Limb (tissue), 2 donors: ENCODE measurements around the gene SEMA7A.

Experiments used
- DNase-seq, 2 donors: peaks; one replicate each; pipeline ENCODE4 v3.0.0-alpha.2; 2016; ENCODE audit errors: extremely low spot score in 2 of 2

The SEMA7A gene

DNA sequence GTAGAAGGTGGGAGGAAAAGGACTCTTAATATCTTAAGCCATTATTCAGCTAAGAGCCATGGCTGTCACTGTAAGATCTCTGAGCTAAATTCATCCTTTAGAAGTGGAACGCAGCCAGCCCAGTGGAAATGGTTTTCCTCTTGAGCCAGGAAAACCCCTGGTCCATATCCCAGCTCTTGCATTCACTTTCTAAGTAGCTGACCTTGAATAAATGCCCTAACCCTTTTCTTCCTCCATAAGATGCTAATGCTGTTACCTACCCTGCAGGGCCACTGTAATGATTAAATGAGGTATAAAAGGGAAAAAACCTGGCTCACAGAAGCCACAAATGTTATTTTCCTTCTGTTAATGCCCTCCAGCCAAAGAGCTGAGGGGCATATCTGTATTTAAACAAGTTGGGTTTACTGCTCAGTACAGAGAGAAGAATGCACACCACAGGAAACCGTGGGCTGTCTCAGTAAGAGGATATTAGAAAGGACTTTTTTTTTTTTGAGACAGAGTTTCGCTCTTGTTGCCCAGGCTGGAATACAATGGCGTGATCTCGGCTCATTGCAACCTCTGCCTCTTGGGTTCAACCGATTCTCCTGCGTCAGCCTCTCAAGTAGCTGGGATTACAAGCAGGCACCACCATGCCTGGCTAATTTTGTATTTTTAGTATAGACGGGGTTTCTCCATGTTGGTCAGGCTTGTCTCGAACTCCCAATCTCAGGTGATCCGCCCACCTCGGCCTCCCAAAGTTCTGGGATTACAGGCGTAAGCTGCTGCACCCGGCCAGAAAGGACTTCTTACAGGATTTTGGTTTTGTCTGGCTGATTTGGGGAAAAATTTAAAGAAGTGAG lies 20.4 kb upstream of the SEMA7A start:
- no peak for DNase-seq

GRCh38 chr15:74451861-74452835 lies 18.4 kb upstream of the SEMA7A start:
- no peak for DNase-seq

GRCh38 chr15:74451322-74451721 lies 17.6 kb upstream of the SEMA7A start:
- DNase-seq = no peak

DNA sequence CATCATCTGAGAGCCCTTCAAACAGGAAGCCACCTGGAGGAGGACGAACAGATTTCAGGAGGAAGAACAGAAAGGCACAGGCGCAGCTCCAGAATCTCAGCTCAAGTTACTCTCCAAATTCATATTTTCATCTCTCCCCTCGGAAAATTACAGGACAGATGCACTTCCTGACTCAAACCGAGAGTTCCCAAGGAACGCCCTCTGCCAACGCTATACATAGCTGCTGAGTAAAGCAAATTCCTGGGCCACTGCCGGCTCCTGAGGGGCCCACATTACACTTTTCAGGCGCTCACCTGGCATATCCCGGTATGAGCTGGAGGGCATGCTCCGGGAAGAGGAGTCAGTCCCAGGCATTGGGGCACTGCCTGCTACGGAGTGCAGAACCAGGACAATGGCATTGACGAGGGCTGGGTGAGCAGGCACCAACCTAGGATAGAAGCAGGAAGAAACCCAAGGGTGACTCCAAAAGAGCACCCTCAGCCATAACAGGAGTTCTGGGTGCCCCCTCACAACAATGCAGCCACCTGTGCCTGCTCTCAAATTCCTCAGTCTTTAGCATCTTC lies 16.0 kb upstream of the SEMA7A start:
- DNase-seq = no peak

DNA sequence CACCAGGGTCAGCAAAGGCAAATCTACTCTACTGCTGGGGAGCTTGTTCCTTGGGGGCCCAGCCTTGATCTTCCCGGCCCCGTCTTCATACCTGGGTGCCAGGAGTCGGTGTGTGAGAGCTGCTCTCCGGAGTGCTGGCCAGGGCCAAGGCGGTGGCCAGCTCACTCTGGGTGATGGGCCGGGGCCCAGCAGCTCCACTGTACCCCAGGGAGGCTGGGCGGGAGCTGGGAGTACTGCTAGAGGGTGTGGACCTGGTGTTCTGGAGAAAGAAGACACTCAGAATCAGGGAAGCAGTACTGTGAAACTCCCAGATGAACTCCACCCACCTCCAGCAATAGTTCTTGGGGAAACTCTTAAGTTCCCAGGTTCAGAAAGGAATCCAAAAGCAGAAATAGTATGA lies 15.3 kb upstream of the SEMA7A start:
- no peak for DNase-seq

GRCh38 chr15:74445816-74446763 lies 12.3 kb upstream of the SEMA7A start:
- no peak for DNase-seq

GRCh38 chr15:74444106-74445062 lies 10.6 kb upstream of the SEMA7A start:
- no peak for DNase-seq

GRCh38 chr15:74443100-74443909 lies 9.5 kb upstream of the SEMA7A start:
- DNase-seq = no peak

GRCh38 chr15:74442604-74443003 lies 8.8 kb upstream of the SEMA7A start:
- no peak for DNase-seq

GRCh38 chr15:74442063-74442462 lies 8.3 kb upstream of the SEMA7A start:
- no peak for DNase-seq

- no peak for DNase-seq
These were observed 7.6 kb upstream of the SEMA7A start for GRCh38 chr15:74441248-74441941.

GRCh38 chr15:74438721-74439316 lies 5.1 kb upstream of the SEMA7A start:
- DNase-seq = peak; percentile 74 to 85

- DNase-seq = no peak
These were observed 4.4 kb upstream of the SEMA7A start for GRCh38 chr15:74438206-74438605.

- DNase-seq = no peak
These were observed 742 bp upstream of the SEMA7A start for GRCh38 chr15:74434263-74435136.

DNA sequence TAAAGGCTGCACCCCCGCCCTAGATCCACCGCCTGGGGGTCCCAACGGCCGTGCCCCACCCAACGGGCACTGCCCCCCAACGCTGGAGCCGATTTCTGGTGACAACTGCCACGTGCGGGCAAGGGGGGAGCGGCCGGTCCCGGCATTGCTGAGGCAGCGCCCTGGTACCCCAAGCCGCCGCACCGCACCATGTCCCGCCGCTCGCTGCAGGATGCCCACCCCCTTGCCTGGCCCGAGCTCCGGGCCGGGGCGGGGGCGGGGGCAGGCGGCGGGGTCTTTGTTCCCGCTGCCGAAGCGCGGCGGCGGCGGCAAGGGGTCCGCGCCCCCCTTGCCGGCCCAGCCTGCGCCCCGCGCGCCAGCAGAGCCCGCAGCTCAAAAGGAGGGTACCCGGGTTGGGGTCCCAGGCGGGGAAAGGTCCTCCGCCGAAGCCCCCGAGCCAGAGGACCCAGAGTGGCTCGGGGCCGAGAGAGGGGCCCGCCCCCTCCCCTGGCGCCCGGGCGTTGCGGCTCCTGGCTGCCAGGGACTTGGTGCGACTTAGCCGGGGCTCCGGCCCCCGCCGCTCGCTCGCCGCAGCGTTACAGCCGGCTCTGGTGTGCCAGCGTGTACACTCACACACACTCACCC lies 678 bp downstream of the SEMA7A start:
- DNase-seq = no peak

GRCh38 chr15:74432271-74432967 lies 1.3 kb downstream of the SEMA7A start:
- DNase-seq = no peak
